Measurements from ENCODE around the gene CACNA1S.

GRCh38 chr1:201072922-201073321, 39.3 kb downstream of the CACNA1S start:
- no peak for TF ChIP-seq CTCF (IDR thresholded peaks at IDR 0.05; ENCODE audit: insufficient read depth, low read length, poor library complexity, severe bottlenecking)
- TF ChIP-seq EZH2phosphoT487 (conservative IDR thresholded peaks at IDR 0.05; ENCODE audit: low read length): no peak
